ENCODE results near the gene POLK.
"Not testable (repeated sequence)": the region's sequence is repeated elsewhere in the genome, so short reads cannot be mapped to it uniquely, and the experiment has no call there.

The POLK gene

DNA sequence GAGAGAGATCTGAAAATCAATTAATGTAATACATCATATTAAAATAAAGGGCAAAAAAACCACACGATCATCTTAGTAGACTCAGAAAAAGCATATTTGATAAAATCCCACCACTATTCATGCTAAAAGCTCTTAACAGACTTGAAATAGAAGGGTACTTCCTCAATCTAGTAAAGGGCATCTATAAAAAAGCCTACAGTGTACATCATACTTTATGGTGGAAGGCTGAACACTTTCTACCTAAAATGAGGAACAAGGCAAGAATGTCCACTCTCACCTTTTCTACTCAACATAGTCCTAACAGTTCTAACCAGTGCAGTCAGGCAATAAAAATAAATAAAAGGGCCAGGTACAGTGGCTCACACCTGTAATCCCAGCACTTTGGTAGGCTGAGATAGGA is 38.9 kb downstream of the POLK start:
- DNase-seq (ENCODE audit: low read depth in 2 of 2) = no peak

DNA sequence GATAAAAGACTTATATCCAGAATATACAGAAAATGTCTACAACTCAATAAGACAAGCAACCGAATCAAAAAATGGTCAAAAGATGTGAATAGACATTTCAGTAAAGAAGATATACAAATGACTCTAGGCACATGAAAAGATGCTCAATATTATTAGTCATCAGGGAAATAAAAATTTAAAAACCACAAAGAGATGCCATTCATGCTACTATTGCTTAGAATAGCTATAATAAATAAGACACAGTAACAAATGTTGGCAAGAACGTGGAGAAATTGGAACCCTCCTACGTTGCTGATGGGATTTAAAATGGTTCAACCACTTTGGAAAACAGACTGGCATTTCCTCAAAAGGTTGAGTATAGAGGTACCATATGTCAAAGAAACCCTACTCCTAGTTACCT is 39.8 kb downstream of the POLK start:
- no peak for DNase-seq (ENCODE audit: low read depth in 2 of 2)

- DNase-seq (ENCODE audit: low read depth in 2 of 2) = no peak
Measured at GRCh38 chr5:75552764-75553163, 41.1 kb downstream of the POLK start.

GRCh38 chr5:75553358-75553757 is 41.7 kb downstream of the POLK start:
- no peak for DNase-seq (ENCODE audit: low read depth in 2 of 2)

GRCh38 chr5:75558221-75558620 is 46.5 kb downstream of the POLK start:
- DNase-seq (ENCODE audit: low read depth in 2 of 2) = no peak

DNA sequence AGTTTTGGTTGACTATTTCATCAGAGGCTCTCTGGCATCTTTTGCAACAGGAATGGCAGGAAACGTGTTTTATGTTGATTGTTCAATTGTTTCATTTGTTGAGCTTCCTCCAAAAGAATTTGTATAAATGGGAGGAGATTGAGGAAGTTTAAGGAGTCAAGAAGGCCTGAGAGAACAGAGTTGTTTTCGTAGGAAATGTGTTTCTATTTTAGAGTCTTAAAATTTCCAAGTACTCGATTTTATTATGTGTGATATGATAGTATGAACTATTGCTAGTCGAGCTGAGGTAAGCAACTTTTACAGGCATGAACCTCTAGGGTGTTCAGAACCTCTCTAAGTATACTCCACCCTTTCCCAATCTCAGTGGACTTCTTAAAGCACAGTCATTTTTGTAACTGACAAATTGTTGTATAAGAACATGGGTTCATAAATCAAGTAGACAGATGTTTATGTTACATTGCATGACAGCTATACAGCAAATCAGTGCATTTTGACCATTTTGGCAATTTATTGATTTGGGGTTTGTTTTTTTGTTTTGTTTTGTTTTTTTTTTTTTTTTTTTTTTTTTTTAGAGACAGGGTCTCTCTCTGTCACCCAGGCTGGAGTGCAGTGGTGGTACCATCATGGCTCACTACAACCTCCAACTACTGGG is 47.4 kb downstream of the POLK start:
- no peak for DNase-seq (ENCODE audit: low read depth in 2 of 2)

- DNase-seq (ENCODE audit: low read depth in 2 of 2) = not testable (repeated sequence)
Measured at GRCh38 chr5:75560655-75561054, 49.0 kb downstream of the POLK start.

- DNase-seq (ENCODE audit: low read depth in 2 of 2) = not testable (repeated sequence)
Measured at GRCh38 chr5:75565991-75566709, 54.5 kb downstream of the POLK start.

DNA sequence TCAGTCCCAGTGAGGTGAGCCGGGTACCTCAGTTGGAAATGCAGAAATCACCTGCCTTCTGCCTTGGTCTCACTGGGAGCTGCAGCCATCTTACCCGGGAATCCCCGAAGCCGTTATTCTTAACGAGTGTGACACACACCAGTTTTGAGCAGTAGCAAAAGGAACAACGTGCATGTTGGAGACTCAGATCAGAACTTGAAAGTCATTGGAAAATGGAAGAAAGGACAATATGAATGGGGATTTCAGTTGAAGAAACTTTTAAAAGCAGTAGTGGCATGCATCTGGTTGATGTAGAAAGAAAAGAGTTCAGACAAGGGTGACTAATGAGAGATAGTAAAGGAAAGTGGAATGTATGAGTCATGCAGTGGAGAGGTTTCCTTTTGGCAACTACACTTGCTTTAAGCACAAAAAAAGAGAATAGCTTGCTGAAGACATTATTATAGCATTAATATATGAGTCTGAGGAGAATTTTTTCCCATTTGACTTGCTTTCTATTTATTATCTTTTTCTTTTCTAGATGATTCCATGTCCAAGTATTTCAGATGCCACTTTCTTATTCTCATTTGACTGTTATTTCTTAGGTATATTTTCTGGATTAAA is 55.1 kb downstream of the POLK start:
- peak; percentile 33 to 36 for DNase-seq (ENCODE audit: low read depth in 2 of 2)

GRCh38 chr5:75567710-75568109 is 56.0 kb downstream of the POLK start:
- no peak for DNase-seq (ENCODE audit: low read depth in 2 of 2)

- DNase-seq (ENCODE audit: low read depth in 2 of 2) = no peak
Measured at GRCh38 chr5:75568202-75568601, 56.5 kb downstream of the POLK start.

DNA sequence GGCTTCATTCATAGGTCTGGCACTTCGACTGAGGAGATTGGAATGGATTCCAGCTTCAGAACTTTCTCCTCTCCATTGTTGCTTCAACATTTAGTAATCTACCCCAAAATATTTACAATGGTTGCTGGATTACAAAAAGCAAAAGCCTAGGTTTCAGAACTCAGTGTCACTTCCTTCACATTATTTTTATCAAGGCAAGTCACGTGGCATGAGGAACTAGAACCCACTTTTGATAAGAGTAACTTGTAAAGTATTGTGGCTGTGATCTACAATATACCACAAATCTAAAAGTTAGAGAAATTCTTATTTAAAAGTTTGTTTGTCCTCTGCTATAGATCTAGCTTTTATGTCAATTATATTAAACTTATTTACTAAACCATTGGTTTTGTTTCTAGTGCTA is 59.9 kb downstream of the POLK start:
- no peak for DNase-seq (ENCODE audit: low read depth in 2 of 2)

DNA sequence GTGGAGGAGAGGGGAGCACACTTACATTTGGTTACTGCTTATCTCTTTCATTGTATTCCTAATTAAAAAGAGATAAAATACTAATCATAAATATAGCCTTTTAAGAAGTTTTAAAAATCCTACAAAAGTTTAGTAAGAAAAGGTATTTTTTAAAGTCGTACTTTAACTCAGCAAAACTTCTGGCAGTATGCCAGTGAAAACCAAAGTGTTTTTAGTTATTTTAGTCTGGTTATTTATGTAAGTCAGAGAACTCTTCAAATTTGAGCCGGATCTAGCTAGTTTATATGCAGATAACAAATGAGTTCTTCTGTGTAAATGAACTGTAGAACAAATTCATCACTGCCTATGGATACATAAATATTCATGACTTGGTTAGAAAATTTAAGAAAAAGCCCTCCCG is 63.1 kb downstream of the POLK start:
- DNase-seq (ENCODE audit: low read depth in 2 of 2) = no peak

DNA sequence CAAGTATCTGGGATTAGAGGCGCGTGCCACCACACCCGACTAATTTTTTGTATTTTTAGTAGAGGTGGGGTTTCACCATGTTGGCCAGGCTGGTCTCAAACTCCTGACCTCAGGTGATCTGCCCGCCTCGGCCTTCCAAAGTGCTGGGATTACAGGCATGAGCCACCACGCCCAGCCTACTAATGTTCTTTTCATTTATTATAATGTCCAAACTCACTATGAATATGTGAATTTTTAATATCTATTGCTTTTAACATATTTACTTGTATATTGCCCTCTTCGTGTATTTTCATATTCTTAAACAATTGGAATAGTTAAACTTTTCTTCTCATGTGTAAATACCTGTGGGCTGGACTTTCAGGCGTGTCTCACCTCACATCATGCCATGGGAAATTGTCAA is 66.6 kb downstream of the POLK start:
- not testable (repeated sequence) for DNase-seq (ENCODE audit: low read depth in 2 of 2)

DNA sequence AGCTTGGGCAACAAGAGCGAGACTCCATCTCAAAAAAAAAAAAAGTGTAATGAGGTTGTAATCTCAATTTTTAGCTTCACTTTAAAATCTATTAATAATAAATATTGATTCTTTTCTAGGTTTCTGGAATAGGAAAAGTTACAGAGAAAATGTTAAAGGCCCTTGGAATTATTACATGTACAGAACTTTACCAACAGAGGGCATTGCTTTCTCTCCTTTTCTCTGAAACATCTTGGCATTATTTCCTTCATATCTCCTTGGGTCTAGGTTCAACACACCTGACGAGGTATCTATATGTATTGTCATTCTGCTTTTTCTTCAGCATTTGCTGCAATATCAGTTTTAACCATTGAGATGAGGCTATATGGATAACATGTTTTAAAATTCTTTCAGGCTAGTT is 73.0 kb downstream of the POLK start:
- DNase-seq (ENCODE audit: low read depth in 2 of 2) = no peak

GRCh38 chr5:75588666-75589065 is 77.0 kb downstream of the POLK start:
- no peak for DNase-seq (ENCODE audit: low read depth in 2 of 2)

DNA sequence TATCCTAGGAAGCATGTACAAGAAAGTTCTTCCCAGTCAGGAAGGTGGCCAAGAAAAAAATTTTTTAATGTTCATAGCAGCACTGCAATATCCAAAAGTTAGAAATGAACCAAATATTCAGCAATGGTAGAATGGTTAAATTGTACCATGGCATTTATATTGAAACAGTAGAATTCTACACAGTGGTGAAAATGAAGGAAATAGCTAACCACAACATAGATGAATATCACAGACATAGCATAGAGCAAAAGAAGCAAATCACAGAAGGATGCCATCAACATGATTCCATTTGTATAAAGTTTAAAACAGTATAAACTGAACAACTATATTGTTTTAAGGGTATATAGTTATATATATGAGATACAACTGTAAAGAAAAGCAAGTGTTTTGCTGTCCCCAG is 88.8 kb downstream of the POLK start:
- DNase-seq (ENCODE audit: low read depth in 2 of 2) = no peak

DNA sequence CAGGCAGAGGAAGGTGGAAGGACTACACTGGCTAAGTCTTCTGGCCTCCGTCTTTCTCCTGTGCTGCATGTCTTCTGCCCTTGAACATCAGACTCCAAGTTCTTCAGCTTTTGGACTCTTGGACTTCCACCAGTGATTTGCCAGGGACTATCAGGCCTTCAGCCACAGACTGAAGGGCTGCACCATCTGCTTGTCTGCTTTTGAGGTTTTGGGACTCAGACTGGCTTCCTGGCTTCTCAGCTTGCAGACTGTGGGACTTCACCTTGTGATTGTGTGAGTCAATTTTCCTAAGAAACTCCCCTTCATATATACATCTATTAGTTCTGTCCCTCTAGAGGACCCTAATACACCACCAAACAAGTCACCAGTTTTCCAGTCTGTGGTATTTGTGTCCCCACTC is 89.9 kb downstream of the POLK start:
- no peak for DNase-seq (ENCODE audit: low read depth in 2 of 2)

- DNase-seq (ENCODE audit: low read depth in 2 of 2) = no peak
Measured at GRCh38 chr5:75601996-75602395, 90.3 kb downstream of the POLK start.

DNA sequence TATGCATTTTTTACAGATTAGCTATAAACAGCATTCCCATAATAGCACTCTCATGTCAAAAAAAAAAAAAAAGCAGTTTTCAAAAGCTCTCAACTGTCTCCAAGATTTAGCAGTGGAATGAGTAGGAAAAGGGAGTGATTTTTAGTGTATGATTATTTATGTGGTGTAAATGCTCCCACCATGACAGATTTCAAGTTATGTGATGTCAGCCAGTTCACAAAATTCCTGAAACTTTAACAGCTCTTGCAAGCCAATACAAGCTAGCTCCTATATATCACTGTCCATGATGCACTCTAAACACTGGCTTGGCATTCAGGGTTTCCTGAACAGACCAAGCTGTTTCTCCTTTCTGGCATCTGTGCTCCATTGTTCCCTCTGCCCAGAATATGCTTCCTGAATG is 91.7 kb downstream of the POLK start:
- no peak for DNase-seq (ENCODE audit: low read depth in 2 of 2)

- no peak for DNase-seq (ENCODE audit: low read depth in 2 of 2)
Measured at GRCh38 chr5:75603821-75604220, 92.1 kb downstream of the POLK start.

- not testable (repeated sequence) for DNase-seq (ENCODE audit: low read depth in 2 of 2)
Measured at GRCh38 chr5:75607341-75607740, 95.7 kb downstream of the POLK start.

DNA sequence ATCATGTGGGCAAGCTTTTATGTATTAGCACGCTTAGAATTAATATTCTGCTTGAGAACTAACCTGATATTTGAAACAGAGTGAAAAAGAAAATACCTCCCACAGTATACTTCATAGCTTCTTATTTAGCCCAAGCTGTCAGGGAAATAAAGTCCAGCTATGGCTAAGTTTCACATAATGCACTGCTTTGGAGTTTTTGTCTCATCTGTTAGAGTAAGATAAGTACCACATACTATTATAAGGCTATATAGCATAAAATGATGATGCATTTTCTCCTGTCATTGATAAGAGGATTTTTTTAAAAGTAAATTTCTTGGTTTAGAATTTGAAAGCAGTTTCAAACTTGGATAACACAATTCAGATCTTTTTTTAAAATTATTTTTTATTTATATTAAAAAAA is 97.2 kb downstream of the POLK start:
- no peak for DNase-seq (ENCODE audit: low read depth in 2 of 2)

Data from stimulated activated CD4-positive, alpha-beta T cell treated with anti-CD3 and anti-CD28 coated beads, Interleukin-12 subunit alpha, Interleukin-12 subunit beta, amount 100 ng/mL, for 24 hours (primary cell).